Esophagus squamous epithelium (tissue), 5 donors: Measurements from ENCODE around the gene TSPAN15. TPM values are rescaled to one million over a fixed set of nuclear protein-coding genes. Genes with fewer than 3 reads are reported as not detected.
A peak's percentile ranks its signal among the peaks of the same experiment; 100 is the strongest.

Source experiments
- DNase-seq: peaks from one replicate; lab custom pipeline; 2025; lab: John Stamatoyannopoulos, UW
- H3K27ac ChIP-seq, 4 donors: fragments of 200-600 bp; sonication (generic); one replicate each; pipeline ENCODE4 v1.5.1; 2016 to 2019; ENCODE audit warnings: mild to moderate bottlenecking in 1 of 4
- H3K27me3 ChIP-seq, 4 donors: fragments of 200-600 bp; sonication (generic); 1 replicate in 3 of 4; 2 replicates in 1 of 4; pipeline versions ENCODE4 v1.5.1 to v1.6.0; 2017 to 2021; ENCODE audit warnings: antibody characterized with exemption in 1 of 4
- H3K36me3 ChIP-seq, 3 donors: fragments of 200-600 bp; sonication (generic); one replicate each; pipeline ENCODE4 v1.5.1; 2016 to 2019
- H3K4me1 ChIP-seq, 3 donors: fragments of 200-600 bp; sonication (generic); one replicate each; pipeline ENCODE4 v1.5.1; 2017 to 2019
- H3K4me3 ChIP-seq, 4 donors: fragments of 200-600 bp; sonication (generic); 1 replicate in 3 of 4; 2 replicates in 1 of 4; pipeline ENCODE4 v1.5.1; 2016 to 2019; ENCODE audit warnings: mild to moderate bottlenecking in 2 of 4, moderate library complexity in 1 of 4
- H3K9me3 ChIP-seq, 3 donors: fragments of 200-600 bp; sonication (generic); one replicate each; pipeline ENCODE4 v1.5.1; 2016 to 2019
- CTCF ChIP-seq, 6 experiments: fragments of 450-650 bp in 4 of 6; fragments of 200-600 bp in 2 of 6; sonication (generic) in 2 of 6; IDR thresholded peaks; one replicate each; pipeline ENCODE4 v1.5.1; 2016 to 2019; ENCODE audit warnings: antibody characterized with exemption in 6 of 6, mild to moderate bottlenecking in 4 of 6, moderate library complexity in 4 of 6
- POLR2A ChIP-seq, 4 donors: fragments of 450-650 bp; IDR thresholded peaks; one replicate each; pipeline ENCODE4 v1.6.1; 2017; ENCODE audit warnings: antibody characterized with exemption in 4 of 4, mild to moderate bottlenecking in 4 of 4, moderate library complexity in 3 of 4
- WGBS, 2 donors: methylation state at CpG; one replicate each; pipeline ENCODE4 v1.1.5; 2018; 5-methylcytosine and 5-hydroxymethylcytosine counted together
- intact Hi-C: fragments of 100-400 bp; cut with DNase I; formaldehyde crosslinking; loops from one replicate; pipeline ENCODE4 v1.15.0; 2022
- total RNA-seq, 4 donors: library from RNA; depleted of rRNA; stranded (reverse); fragments of >200 nt; gene quantifications; one replicate each; pipeline ENCODE4 v1.1.0, GENCODE V29; 2016
- donor health status: DM: yes; HTN: yes; CAD: no.

TSPAN15 gene
- total RNA-seq, 4 donors from 2014 or later, result 3.6 to 24.0 (median 18.5) TPM

DNA sequence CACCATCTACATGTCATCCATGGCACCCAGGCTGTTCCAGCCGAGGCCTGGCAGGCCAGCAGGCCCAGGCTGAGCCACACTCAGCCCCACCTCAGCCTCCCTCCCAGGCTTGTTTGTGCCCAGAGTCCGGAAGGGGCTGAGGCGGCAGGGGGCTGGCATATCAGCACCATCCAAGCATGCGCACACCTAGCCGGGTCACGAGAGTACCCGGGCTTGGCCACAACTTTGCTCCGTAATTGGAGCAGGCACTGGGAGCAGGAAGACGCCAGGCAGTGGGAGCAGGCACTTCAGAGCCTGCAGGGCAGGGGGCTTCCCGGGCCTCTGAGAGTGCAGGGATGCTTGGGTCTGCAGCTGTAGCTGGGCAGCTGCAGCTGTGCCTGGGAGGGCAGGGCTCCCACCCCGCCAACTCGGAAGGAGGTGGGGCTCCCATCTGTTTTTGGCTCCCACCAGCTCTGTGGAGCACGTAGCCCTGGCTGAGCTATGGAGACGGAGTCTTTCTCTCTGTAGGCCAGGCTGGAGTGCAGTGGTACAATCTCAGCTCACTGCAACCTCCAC is 15.2 kb upstream of the TSPAN15 start:
- no peak for TF ChIP-seq CTCF (IDR thresholded peaks at IDR 0.05)
- no peak for TF ChIP-seq POLR2A (IDR thresholded peaks at IDR 0.05)
- H3K27me3 ChIP-seq, result no peaks in the 10 kb centered on the region
- H3K27ac ChIP-seq, result no peak overlapping the region
- no peak for DNase-seq
- intact Hi-C loops, result no loop called here
- H3K9me3 ChIP-seq, result no peaks in the 10 kb centered on the region
- H3K36me3 ChIP-seq, result no peaks in the 10 kb centered on the region
- H3K4me3 ChIP-seq, result no peak overlapping the region
- 100% methylated on average over 1 to 2 of the region's 14 CpGs for WGBS, 2 donors
- peaks cover 26 to 44% (median 30%) of the 10 kb centered on the region in 3 donors for H3K4me1 ChIP-seq

GRCh38 chr10:69437321-69438259 is 13.7 kb upstream of the TSPAN15 start:
- Histone ChIP-seq H3K36me3 (no peaks in the 10 kb centered on the region), H3K9me3 (no peaks in the 10 kb centered on the region), H3K27ac (peak overlapping the region; percentile 57 to 82 (median 70)), H3K4me1 (peaks cover 26 to 44% (median 30%) of the 10 kb centered on the region in 3 donors), H3K4me3 (no peak overlapping the region), H3K27me3 (no peaks in the 10 kb centered on the region)
- 61 to 62% methylated on average over 7 to 12 of the region's 13 CpGs for whole genome bisulfite sequencing, 2 donors
- DNase-seq, result no peak
- intact Hi-C loops, result no loop called here
- no peak for TF ChIP-seq CTCF (IDR thresholded peaks at IDR 0.05)
- TF ChIP-seq POLR2A (IDR thresholded peaks at IDR 0.05), result no peak

DNA sequence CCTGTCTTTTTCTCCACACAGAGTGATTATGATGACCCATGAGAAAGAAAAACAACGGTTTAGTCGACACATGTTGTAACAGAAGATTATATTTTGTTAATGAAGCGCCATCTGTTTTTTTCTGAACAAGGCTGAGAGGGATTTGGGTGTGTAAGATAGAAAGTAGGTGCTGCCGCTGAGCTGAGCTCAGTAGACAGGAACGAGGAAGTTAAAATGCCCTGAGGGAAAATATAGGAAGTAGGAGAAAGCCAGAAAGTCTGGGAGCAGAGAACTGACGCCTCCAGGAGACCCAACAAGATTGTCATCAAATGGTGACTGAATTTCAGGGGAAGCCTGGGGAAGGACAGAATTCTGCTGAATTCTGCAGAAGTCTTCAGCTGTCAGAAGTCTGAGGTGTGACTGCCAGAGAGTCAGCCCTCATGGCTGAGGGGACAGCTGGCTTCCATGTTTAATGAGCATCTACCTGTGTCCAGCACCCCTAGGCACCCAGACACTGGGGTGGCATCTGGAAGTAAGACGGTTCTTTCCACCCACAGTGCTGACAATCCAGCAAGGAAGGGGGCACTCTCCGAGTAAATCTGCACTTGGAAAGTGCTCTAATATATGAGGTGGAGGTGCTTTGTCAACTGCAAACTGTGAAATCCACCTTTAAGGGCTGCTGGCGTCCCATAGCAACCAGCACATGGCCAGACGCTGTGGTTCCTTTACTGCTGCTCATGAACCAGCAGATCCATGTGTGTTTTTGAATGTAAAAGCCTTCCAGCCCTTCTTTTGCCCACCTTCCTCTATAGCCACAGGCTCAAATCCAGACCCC is 12.5 kb upstream of the TSPAN15 start:
- no peak for DNase-seq
- H3K9me3 ChIP-seq, result no peaks in the 10 kb centered on the region
- no peaks in the 10 kb centered on the region for H3K27me3 ChIP-seq
- H3K4me3 ChIP-seq, result no peak overlapping the region
- H3K36me3 ChIP-seq, result no peaks in the 10 kb centered on the region
- peaks cover 26 to 44% (median 30%) of the 10 kb centered on the region in 3 donors for H3K4me1 ChIP-seq
- no peak for TF ChIP-seq POLR2A (IDR thresholded peaks at IDR 0.05)
- TF ChIP-seq CTCF (IDR thresholded peaks at IDR 0.05), result no peak
- 14 to 15% methylated on average over 10 of the region's 10 CpGs for WGBS, 2 donors
- intact Hi-C loops, result no loop called here
- H3K27ac ChIP-seq, result peak overlapping the region; percentile 57 to 82 (median 70)

DNA sequence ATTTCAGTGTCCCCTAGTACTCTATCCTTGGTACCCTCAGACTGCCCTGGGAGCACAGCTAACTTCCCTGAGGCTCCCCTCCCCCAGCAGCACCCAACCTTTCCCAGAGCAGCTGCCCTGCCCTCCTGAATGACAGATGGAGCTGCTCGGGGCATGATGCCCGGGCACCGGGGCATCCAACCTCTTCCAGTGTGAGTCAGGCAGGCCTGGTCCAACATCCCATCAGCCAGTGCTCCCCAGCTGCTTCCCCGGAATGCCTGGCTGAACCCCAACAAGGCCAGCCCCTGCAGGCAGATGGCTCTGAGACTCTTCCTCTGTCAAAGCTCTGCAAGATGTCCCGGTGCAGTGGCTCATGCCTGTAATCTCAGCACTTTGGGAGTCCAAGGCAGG is 11.9 kb upstream of the TSPAN15 start:
- 10 to 40% methylated on average over 1 to 5 of the region's 5 CpGs for WGBS, 2 donors
- peak overlapping the region; percentile 57 to 82 (median 70) for H3K27ac ChIP-seq
- TF ChIP-seq POLR2A (IDR thresholded peaks at IDR 0.05) (no peak), CTCF (IDR thresholded peaks at IDR 0.05) (no peak)
- H3K27me3 ChIP-seq, result no peaks in the 10 kb centered on the region
- DNase-seq, result no peak
- H3K4me1 ChIP-seq, result peaks cover 26 to 44% (median 30%) of the 10 kb centered on the region in 3 donors
- H3K9me3 ChIP-seq, result no peaks in the 10 kb centered on the region
- no peak overlapping the region for H3K4me3 ChIP-seq
- intact Hi-C loops, result no loop called here
- H3K36me3 ChIP-seq, result no peaks in the 10 kb centered on the region
